ENCODE results near the gene SEMA3G.

Gene SEMA3G

GRCh38 chr3:52408466-52408865, 36.4 kb downstream of the SEMA3G start:
- no peak for DNase-seq (ENCODE audit: low spot score)

- DNase-seq (ENCODE audit: low spot score) = no peak
Observed at GRCh38 chr3:52407779-52408178, 37.1 kb downstream of the SEMA3G start.

- DNase-seq (ENCODE audit: low spot score) = no peak
Observed at GRCh38 chr3:52406791-52407510, 38.0 kb downstream of the SEMA3G start.

- no peak for DNase-seq (ENCODE audit: low spot score)
Observed at GRCh38 chr3:52406231-52406661, 38.7 kb downstream of the SEMA3G start.

- DNase-seq (ENCODE audit: low spot score) = no peak
Observed at GRCh38 chr3:52405601-52406110, 39.2 kb downstream of the SEMA3G start.

GRCh38 chr3:52405066-52405465, 39.8 kb downstream of the SEMA3G start:
- no peak for DNase-seq (ENCODE audit: low spot score)

- DNase-seq (ENCODE audit: low spot score) = no peak
Observed at GRCh38 chr3:52404391-52404790, 40.5 kb downstream of the SEMA3G start.

GRCh38 chr3:52403955-52404354, 40.9 kb downstream of the SEMA3G start:
- DNase-seq (ENCODE audit: low spot score) = no peak

- DNase-seq (ENCODE audit: low spot score) = no peak
Observed at GRCh38 chr3:52403271-52403841, 41.5 kb downstream of the SEMA3G start.

- no peak for DNase-seq (ENCODE audit: low spot score)
Observed at GRCh38 chr3:52402706-52403270, 42.1 kb downstream of the SEMA3G start.

- DNase-seq (ENCODE audit: low spot score) = no peak
Observed at GRCh38 chr3:52402101-52402521, 42.8 kb downstream of the SEMA3G start.

- DNase-seq (ENCODE audit: low spot score) = no peak
Observed at GRCh38 chr3:52401551-52401950, 43.4 kb downstream of the SEMA3G start.

GRCh38 chr3:52401021-52401420, 43.9 kb downstream of the SEMA3G start:
- no peak for DNase-seq (ENCODE audit: low spot score)

- DNase-seq (ENCODE audit: low spot score) = no peak
Observed at GRCh38 chr3:52400275-52400793, 44.6 kb downstream of the SEMA3G start.

- no peak for DNase-seq (ENCODE audit: low spot score)
Observed at GRCh38 chr3:52399593-52399992, 45.3 kb downstream of the SEMA3G start.

- no peak for DNase-seq (ENCODE audit: low spot score)
Observed at GRCh38 chr3:52399131-52399530, 45.8 kb downstream of the SEMA3G start.

- no peak for DNase-seq (ENCODE audit: low spot score)
Observed at GRCh38 chr3:52398670-52399081, 46.2 kb downstream of the SEMA3G start.

GRCh38 chr3:52397676-52398399, 47.1 kb downstream of the SEMA3G start:
- no peak for DNase-seq (ENCODE audit: low spot score)

- no peak for DNase-seq (ENCODE audit: low spot score)
Observed at GRCh38 chr3:52396907-52397591, 47.9 kb downstream of the SEMA3G start.

GRCh38 chr3:52396011-52396906, 48.6 kb downstream of the SEMA3G start:
- DNase-seq (ENCODE audit: low spot score) = no peak

- no peak for DNase-seq (ENCODE audit: low spot score)
Observed at GRCh38 chr3:52395503-52395865, 49.4 kb downstream of the SEMA3G start.
